Adrenal gland (tissue), 12 donors: ENCODE measurements around the gene MEIS1. TPM values are rescaled to one million over a fixed set of nuclear protein-coding genes. Genes with fewer than 3 reads are reported as not detected.

ENCODE experiments used
- DNase-seq, 7 donors: peaks; one replicate each; pipeline ENCODE4 v3.0.0-alpha.2; 2019 to 2020
- H3K27ac ChIP-seq, 5 donors: fragments of 200-600 bp; sonication (generic) in 4 of 5; 1 replicate in 3 of 5; 2 replicates in 2 of 5; pipeline versions ENCODE4 v1.5.1 to v1.8.0; 2016 to 2020; ENCODE audit warnings: mild to moderate bottlenecking in 1 of 5
- H3K27me3 ChIP-seq: fragments of 200-600 bp; 2 replicates; pipeline ENCODE4 v1.8.0; 2021
- H3K36me3 ChIP-seq, 2 donors: fragments of 200-600 bp; replicated peaks in 1 of 2; 1 replicate in 1 of 2; 2 replicates in 1 of 2; pipeline versions ENCODE4 v1.5.1 to v1.8.0; 2018 to 2022
- H3K4me1 ChIP-seq, 2 donors: fragments of 200-600 bp; replicated peaks in 1 of 2; 1 replicate in 1 of 2; 2 replicates in 1 of 2; pipeline versions ENCODE4 v1.5.1 to v1.8.0; 2018 to 2021
- H3K4me3 ChIP-seq, 4 donors: fragments of 200-600 bp; sonication (generic) in 3 of 4; one replicate each; pipeline ENCODE4 v1.5.1; 2016 to 2018
- H3K9me3 ChIP-seq, 3 donors: fragments of 200-600 bp; sonication (generic) in 1 of 3; replicated peaks in 1 of 3; 1 replicate in 2 of 3; 2 replicates in 1 of 3; pipeline versions ENCODE4 v1.5.1 to v1.8.0; 2016 to 2021
- CTCF ChIP-seq, 6 experiments: fragments of 450-650 bp in 4 of 6; fragments of 200-600 bp in 2 of 6; sonication (generic) in 1 of 6; IDR thresholded peaks; 1 replicate in 5 of 6; 2 replicates in 1 of 6; pipeline versions ENCODE4 v1.5.1 to v1.8.0; 2016 to 2021; ENCODE audit warnings: antibody characterized with exemption in 6 of 6, mild to moderate bottlenecking in 2 of 6, moderate library complexity in 1 of 6
- POLR2A ChIP-seq, 2 donors: fragments of 450-650 bp; IDR thresholded peaks; one replicate each; pipeline ENCODE4 v1.6.1; 2017; ENCODE audit warnings: antibody characterized with exemption in 2 of 2, mild to moderate bottlenecking in 2 of 2, moderate library complexity in 1 of 2
- WGBS, 4 donors: extraction: QIAGEN DNeasy Blood & Tissue Kit in 2 of 4; methylation state at CpG; one replicate each; pipeline versions ENCODE4 v1.1.5 to v1.1.7; 2013 to 2017; 5-methylcytosine and 5-hydroxymethylcytosine counted together
- intact Hi-C, 2 donors: fragments of 100-400 bp; cut with DNase I; formaldehyde crosslinking; loops; one replicate each; pipeline versions ENCODE4 v1.14.1 to v1.15.0; 2022 to 2023
- polyA plus RNA-seq, 3 donors: library from polyadenylated mRNA; stranded (reverse); fragments of 200-250 nt in 2 of 3; fragments of 350-450 nt in 1 of 3; fragmentation: Illumina TruSeq in 1 of 3; extraction: RNeasy Lipid Tissue Mini Kit (QIAGEN cat#74804) in 1 of 3; gene quantifications; one replicate each; pipeline ENCODE4 v1.2.3, GENCODE V29; 2013 to 2014
- total RNA-seq, 9 donors: library from RNA; depleted of rRNA in 4 of 9; stranded (reverse); fragments of >200 nt in 4 of 9; fragments of 120-200 nt in 1 of 9; fragmentation: NEBNext Ultra II Directional in 1 of 9; extraction: Animal tissue kit (Norgen Biotek cat#: 25700) in 1 of 9; gene quantifications; one replicate each; pipeline versions ENCODE4 v1.1.0 to v1.2.4, GENCODE V29; 2013 to 2023
- donor health status: healthy with polysubstance abuse.
- donor health status: Bipolar disorder and iron deficiency.
- donor health status: DM: yes; HTN: yes; CAD: no.
- donor health status: DM: no; HTN: no; CAD: no.
- donor health status: DM: no; HTN: no; CAD: no.
- donor health status: DM: yes; HTN: yes; CAD: no.

Gene MEIS1
- total and polyA plus RNA-seq, 12 donors: 56.3 to 257 (median 107) TPM

- 93 to 96% (median 95%) methylated on average over 7 of the region's 7 CpGs for WGBS, 4 donors
- intact Hi-C loops: loop anchor here in 1 of 2 donors (10.0 kb wide), 1 partner anchor 60 kb away; no protein-coding TSS in a partner anchor
Observed at GRCh38 chr2:66604976-66605375, 170.1 kb downstream of the MEIS1 start.

GRCh38 chr2:66607152-66607551, 172.2 kb downstream of the MEIS1 start:
- DNase-seq: no peak
- Histone ChIP-seq H3K36me3 (no peaks in the 10 kb centered on the region), H3K4me1 (no peaks in the 10 kb centered on the region), H3K27ac (no peak overlapping the region), H3K9me3 (no peaks in the 10 kb centered on the region), H3K27me3 (no peaks in the 10 kb centered on the region), H3K4me3 (no peak overlapping the region)
- TF ChIP-seq CTCF (IDR thresholded peaks at IDR 0.05): no peak
- TF ChIP-seq POLR2A (IDR thresholded peaks at IDR 0.05): no peak
- 88 to 97% (median 92%) methylated on average over 4 of the region's 4 CpGs for WGBS, 4 donors
- intact Hi-C loops: loop anchor here in 1 of 2 donors (10.0 kb wide), 1 partner anchor 58 kb away; no protein-coding TSS in a partner anchor

More at GRCh38 chr2:66604976-66605375, 170.1 kb downstream of the MEIS1 start:
- Histone ChIP-seq H3K4me3 (no peak overlapping the region), H3K9me3 (no peaks in the 10 kb centered on the region), H3K27me3 (no peaks in the 10 kb centered on the region), H3K36me3 (no peaks in the 10 kb centered on the region), H3K4me1 (no peaks in the 10 kb centered on the region), H3K27ac (no peak overlapping the region)
- DNase-seq: no peak
- TF ChIP-seq POLR2A (IDR thresholded peaks at IDR 0.05) (no peak), CTCF (IDR thresholded peaks at IDR 0.05) (no peak)
